GM18499 (cell line): ENCODE data around the gene PALD1.
A peak's percentile ranks its signal among the peaks of the same experiment; 100 is the strongest.

Source experiments
- ATAC-seq: cut with Tn5 transposase; IDR thresholded peaks from one replicate; pipeline ENCODE4 v1.9.1; 2021; ENCODE audit warnings: moderate number of reproducible peaks; ENCODE audit not compliant: insufficient read depth, unreplicated experiment

Gene PALD1

GRCh38 chr10:70502406-70502805, 23.8 kb downstream of the PALD1 start:
- ATAC-seq, result no peak

GRCh38 chr10:70503776-70504175, 25.2 kb downstream of the PALD1 start:
- no peak for ATAC-seq

- no peak for ATAC-seq
These were observed 26.2 kb downstream of the PALD1 start for GRCh38 chr10:70504521-70505358.

GRCh38 chr10:70505908-70506307, 27.3 kb downstream of the PALD1 start:
- ATAC-seq, result no peak

DNA sequence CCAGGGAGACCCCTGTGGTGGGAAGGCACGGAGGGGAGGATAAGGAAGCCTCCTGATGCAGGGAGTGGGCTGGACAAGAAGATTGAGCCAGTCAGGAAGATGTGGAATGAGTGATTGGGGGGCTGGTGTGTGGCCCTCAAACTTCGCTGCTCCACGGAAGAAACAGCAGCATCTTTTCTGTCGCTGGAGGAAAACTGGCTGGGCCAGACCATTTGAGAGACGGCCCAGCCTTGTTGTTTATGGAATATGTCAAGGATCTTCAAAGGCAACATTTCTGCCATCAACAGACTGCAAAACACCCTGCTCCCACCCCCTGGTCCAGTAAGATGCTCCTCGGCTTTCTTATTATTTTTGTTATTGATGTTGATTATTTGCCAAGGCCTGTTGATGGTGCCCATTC, 29.4 kb downstream of the PALD1 start:
- no peak for ATAC-seq

GRCh38 chr10:70508912-70509756, 30.6 kb downstream of the PALD1 start:
- ATAC-seq, result no peak

- no peak for ATAC-seq
These were observed 31.2 kb downstream of the PALD1 start for GRCh38 chr10:70509757-70510147.

GRCh38 chr10:70510453-70510852, 31.9 kb downstream of the PALD1 start:
- no peak for ATAC-seq

- ATAC-seq, result no peak
These were observed 32.3 kb downstream of the PALD1 start for GRCh38 chr10:70510904-70511303.

DNA sequence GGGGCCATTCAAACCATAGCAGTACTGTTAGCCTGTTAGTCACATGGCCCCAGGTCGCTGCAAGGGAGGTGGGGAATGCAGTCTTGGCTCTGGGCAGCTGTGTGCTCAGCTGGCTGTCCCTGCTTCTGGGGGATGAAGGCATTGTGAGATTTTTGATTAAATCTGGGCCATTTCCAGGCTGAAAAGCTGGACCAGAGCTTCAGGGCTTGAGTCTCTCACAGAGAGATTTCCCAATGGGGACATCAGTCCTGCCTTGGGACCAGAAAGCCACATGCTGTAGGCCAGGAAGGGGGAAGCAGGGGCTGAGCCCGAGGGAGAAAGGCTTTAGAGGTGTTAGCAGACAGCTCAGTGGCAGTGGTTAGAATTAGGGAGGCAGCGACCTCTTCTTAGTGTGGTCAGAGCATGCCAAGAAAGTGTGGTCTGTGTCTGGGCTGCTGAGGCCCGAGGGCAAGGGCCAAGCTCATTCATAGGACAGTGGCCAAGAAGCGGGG, 33.6 kb downstream of the PALD1 start:
- ATAC-seq, result no peak

GRCh38 chr10:70513848-70514309, 35.3 kb downstream of the PALD1 start:
- ATAC-seq, result peak; percentile 78

- ATAC-seq, result no peak
These were observed 36.0 kb downstream of the PALD1 start for GRCh38 chr10:70514591-70514990.

- ATAC-seq, result no peak
These were observed 36.6 kb downstream of the PALD1 start for GRCh38 chr10:70515035-70515667.

DNA sequence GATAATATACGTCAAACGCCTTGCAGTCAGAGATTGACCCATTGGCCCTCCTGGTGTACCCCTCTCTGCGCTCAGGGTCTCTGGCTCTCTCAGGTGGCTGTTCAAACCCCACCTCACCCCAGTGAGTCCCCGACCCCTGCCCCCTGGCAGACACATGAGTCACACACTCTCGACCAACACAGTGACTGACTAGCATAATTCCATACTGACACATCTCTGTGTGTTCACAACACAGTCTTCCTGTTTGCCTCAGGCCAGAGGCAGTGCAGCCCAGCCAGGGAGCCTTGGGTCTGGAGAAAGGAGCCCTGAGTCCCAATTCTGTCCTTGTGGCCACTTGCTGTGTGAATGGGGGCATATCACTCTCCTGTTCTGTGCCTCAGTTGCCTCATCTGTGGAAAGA, 40.1 kb downstream of the PALD1 start:
- no peak for ATAC-seq

DNA sequence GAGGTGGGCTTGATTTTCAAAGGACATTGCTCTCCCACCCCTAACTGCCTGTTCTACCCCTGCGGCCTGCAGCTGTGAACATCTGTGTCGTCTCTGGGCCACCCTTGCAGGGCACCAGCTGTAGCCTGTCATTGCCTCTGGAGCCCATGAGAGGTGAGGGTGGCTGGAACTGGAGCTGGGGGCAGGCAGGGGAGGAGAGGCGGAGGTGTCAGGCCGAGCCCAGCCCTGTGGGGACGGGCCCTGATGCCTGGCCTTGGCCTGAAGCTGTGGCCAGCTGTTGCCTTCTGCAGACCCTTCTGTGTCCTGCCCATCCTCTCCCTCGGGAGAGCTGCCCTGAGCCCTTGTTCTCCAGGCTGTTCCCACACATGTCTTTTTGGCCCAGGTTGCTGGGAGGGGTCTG, 44.5 kb downstream of the PALD1 start:
- no peak for ATAC-seq

- ATAC-seq, result no peak
These were observed 45.0 kb downstream of the PALD1 start for GRCh38 chr10:70523549-70523948.

GRCh38 chr10:70528314-70528713, 49.7 kb downstream of the PALD1 start:
- no peak for ATAC-seq

DNA sequence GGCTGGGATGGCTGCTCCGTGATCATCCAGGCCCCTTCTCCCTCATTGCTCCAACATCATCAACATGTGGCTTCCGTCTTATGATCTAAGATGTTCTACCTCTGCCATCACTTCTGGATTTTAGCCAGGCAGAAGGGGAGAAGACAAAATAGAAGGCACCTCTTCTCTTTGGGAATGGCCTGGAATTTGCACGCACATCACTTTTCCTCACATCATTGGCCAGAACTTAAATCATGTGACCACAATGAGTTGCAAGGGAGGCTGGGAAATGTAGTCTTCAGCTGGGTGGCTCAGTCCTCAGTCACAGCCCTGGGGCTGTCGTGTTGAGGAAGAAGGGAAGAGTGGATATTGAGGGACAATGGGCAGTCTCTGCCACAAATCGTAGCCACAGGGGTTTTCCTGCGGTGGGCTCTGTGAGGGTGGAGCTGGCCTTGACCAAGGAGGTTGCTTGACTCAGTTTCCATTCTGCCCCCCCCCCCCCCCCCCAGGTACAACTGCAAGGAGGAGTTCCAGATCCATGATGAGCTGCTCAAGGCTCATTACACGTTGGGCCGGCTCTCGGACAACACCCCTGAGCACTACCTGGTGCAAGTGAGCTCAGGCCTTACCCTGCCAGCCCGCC, 50.3 kb downstream of the PALD1 start:
- ATAC-seq, result no peak

DNA sequence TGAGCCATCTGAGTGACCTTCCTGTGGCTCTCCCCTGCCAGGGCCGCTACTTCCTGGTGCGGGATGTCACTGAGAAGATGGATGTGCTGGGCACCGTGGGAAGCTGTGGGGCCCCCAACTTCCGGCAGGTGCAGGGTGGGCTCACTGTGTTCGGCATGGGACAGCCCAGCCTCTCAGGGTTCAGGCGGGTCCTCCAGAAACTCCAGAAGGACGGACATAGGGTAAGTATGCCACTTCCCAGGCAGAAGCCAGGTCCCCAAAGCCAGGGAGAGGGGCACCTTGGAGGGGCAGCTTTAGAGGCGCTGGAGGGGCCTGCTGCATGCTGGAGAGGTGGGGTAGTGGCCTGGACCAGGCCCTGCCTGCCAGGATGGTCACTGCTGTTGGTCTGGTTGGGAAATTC, 51.3 kb downstream of the PALD1 start:
- no peak for ATAC-seq

DNA sequence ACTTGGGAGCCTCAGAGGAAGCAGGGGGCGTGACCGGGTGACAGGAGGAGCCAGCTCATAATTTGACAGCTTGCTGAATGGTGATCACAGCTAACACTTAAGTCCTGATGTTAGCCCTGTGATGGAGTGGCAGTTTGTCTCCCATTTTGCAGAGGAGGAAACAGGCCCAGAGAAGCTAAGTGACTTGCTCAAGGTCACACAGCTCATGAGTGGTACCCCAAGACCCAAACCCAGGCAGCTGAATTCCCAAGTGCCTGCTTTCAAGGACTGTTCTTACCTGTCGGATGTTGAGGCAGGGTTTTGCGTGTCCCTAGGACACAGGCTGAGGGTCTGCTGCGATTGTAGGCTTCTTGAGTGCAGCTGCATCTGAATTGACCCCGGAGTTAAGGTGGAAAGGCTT, 51.7 kb downstream of the PALD1 start:
- no peak for ATAC-seq
